Mesenchymal stem cell (in vitro differentiated cells and primary cell): ENCODE data around the gene RNLS.

Source experiments
- DNase-seq: peaks from one replicate; pipeline ENCODE4 v3.0.0-alpha.2; 2013
- H2AFZ ChIP-seq: one replicate; pipeline ENCODE4 v1.6.1; 2013; ENCODE audit warnings: low read depth, mild to moderate bottlenecking, control low read depth, inconsistent platforms, low read length, moderate library complexity
- H2AK5ac ChIP-seq: 2 replicates; pipeline ENCODE4 v1.6.1; 2013; ENCODE audit warnings: low read length, moderate library complexity, mild to moderate bottlenecking, inconsistent platforms; ENCODE audit not compliant: severe bottlenecking
- H2BK120ac ChIP-seq: one replicate; pipeline ENCODE4 v1.6.1; 2013; ENCODE audit warnings: low read depth, mild to moderate bottlenecking, inconsistent platforms, low read length, moderate library complexity
- H2BK12ac ChIP-seq, 2 experiments: one replicate each; pipeline ENCODE4 v1.6.1; 2013; ENCODE audit warnings: inconsistent platforms in 2 of 2, low read length in 2 of 2, mild to moderate bottlenecking in 2 of 2, moderate library complexity in 2 of 2, control low read depth in 1 of 2
- H2BK15ac ChIP-seq: one replicate; pipeline ENCODE4 v1.6.1; 2013; ENCODE audit warnings: mild to moderate bottlenecking, low read depth, inconsistent platforms; ENCODE audit not compliant: poor library complexity, severe bottlenecking
- H2BK5ac ChIP-seq: 2 replicates; pipeline ENCODE4 v1.6.1; 2013; ENCODE audit warnings: low read depth, mild to moderate bottlenecking, low read length, control low read depth, inconsistent platforms; ENCODE audit not compliant: poor library complexity, severe bottlenecking
- H3K14ac ChIP-seq, 2 experiments: one replicate each; pipeline ENCODE4 v1.6.1; 2013; ENCODE audit warnings: inconsistent platforms in 2 of 2, low read length in 2 of 2, control low read depth in 1 of 2, mild to moderate bottlenecking in 1 of 2, moderate library complexity in 1 of 2
- H3K18ac ChIP-seq, 2 experiments: one replicate each; pipeline ENCODE4 v1.6.1; 2013; ENCODE audit warnings: inconsistent platforms in 2 of 2, low read length in 2 of 2, control low read depth in 1 of 2, low read depth in 1 of 2, mild to moderate bottlenecking in 1 of 2
- H3K23ac ChIP-seq, 2 experiments: one replicate each; pipeline ENCODE4 v1.6.1; 2013; ENCODE audit warnings: inconsistent platforms in 2 of 2, low read length in 2 of 2, mild to moderate bottlenecking in 2 of 2, moderate library complexity in 2 of 2, control low read depth in 1 of 2
- H3K27ac ChIP-seq: 2 replicates; pipeline ENCODE4 v1.5.1; 2013; ENCODE audit warnings: mild to moderate bottlenecking, moderate library complexity, low read length, control low read depth, inconsistent platforms; ENCODE audit not compliant: poor library complexity, severe bottlenecking
- H3K27me3 ChIP-seq, 2 experiments: 2 replicates each; pipeline versions ENCODE4 v1.6.1 to v1.7.0; 2013; ENCODE audit warnings: low read length in 2 of 2, mild to moderate bottlenecking in 2 of 2, moderate library complexity in 2 of 2, control low read depth in 1 of 2, inconsistent platforms in 1 of 2; ENCODE audit not compliant: control insufficient read depth in 1 of 2, insufficient read depth in 1 of 2
- H3K36me3 ChIP-seq, 2 experiments: 2 replicates each; pipeline versions ENCODE4 v1.6.1 to v1.7.0; 2013; ENCODE audit warnings: low read length in 2 of 2, control low read depth in 1 of 2, inconsistent platforms in 1 of 2, low read depth in 1 of 2, mild to moderate bottlenecking in 1 of 2; ENCODE audit not compliant: insufficient read depth in 2 of 2, control insufficient read depth in 1 of 2
- H3K4ac ChIP-seq, 2 experiments: one replicate each; pipeline ENCODE4 v1.6.1; 2013; ENCODE audit warnings: inconsistent platforms in 2 of 2, low read length in 2 of 2, mild to moderate bottlenecking in 2 of 2, moderate library complexity in 2 of 2, control low read depth in 1 of 2, low read depth in 1 of 2
- H3K4me1 ChIP-seq: 2 replicates; pipeline ENCODE4 v1.6.1; 2013; ENCODE audit warnings: low read depth, low read length, control low read depth; ENCODE audit not compliant: control insufficient read depth, insufficient read depth
- H3K4me2 ChIP-seq: 2 replicates; pipeline ENCODE4 v1.6.1; 2013; ENCODE audit warnings: low read length, mild to moderate bottlenecking, inconsistent platforms; ENCODE audit not compliant: poor library complexity, severe bottlenecking
- H3K4me3 ChIP-seq, 2 experiments: 2 replicates each; pipeline versions ENCODE4 v1.5.1 to v1.7.0; 2013; ENCODE audit warnings: low read length in 2 of 2, mild to moderate bottlenecking in 2 of 2, control low read depth in 1 of 2, low read depth in 1 of 2; ENCODE audit not compliant: insufficient read depth in 1 of 2
- H3K79me1 ChIP-seq: replicated peaks from 2 replicates; pipeline ENCODE4 v1.6.1; 2013; ENCODE audit warnings: mild to moderate bottlenecking, control low read depth, low read length, inconsistent platforms; ENCODE audit not compliant: poor library complexity, severe bottlenecking
- H3K9ac ChIP-seq: 2 replicates; pipeline ENCODE4 v1.7.0; 2013; ENCODE audit warnings: mild to moderate bottlenecking, low read length, moderate library complexity
- H3K9me3 ChIP-seq: 2 replicates; pipeline ENCODE4 v1.7.0; 2013; ENCODE audit warnings: mild to moderate bottlenecking, low read length; ENCODE audit not compliant: control insufficient read depth
- H4K8ac ChIP-seq: one replicate; pipeline ENCODE4 v1.6.1; 2013; ENCODE audit warnings: inconsistent platforms, mild to moderate bottlenecking, low read length, moderate library complexity
- H4K91ac ChIP-seq: one replicate; pipeline ENCODE4 v1.6.1; 2013; ENCODE audit warnings: mild to moderate bottlenecking, low read length, inconsistent platforms
- WGBS: methylation state at CpG from one replicate; pipeline ENCODE4 v1.1.7; 2013; ENCODE audit warnings: mixed read lengths; 5-methylcytosine and 5-hydroxymethylcytosine counted together

RNLS gene

GRCh38 chr10:88260329-88261051 lies 322.6 kb downstream of the RNLS start:
- no peak overlapping the region for H3K4ac ChIP-seq
- no peaks in the 10 kb centered on the region for H3K4me1 ChIP-seq
- no peaks in the 10 kb centered on the region for H3K27me3 ChIP-seq
- no peak overlapping the region for H3K14ac ChIP-seq
- H3K4me2 ChIP-seq = no peak overlapping the region
- H2BK15ac ChIP-seq = no peak overlapping the region
- no peak for DNase-seq
- H3K18ac ChIP-seq = no peak overlapping the region
- no peaks in the 10 kb centered on the region for H3K36me3 ChIP-seq
- H3K23ac ChIP-seq = no peak overlapping the region
- H2BK5ac ChIP-seq = no peak overlapping the region
- H3K79me1 ChIP-seq = no peaks in the 10 kb centered on the region
- H2AFZ ChIP-seq = no peak overlapping the region
- no peaks in the 10 kb centered on the region for H3K9me3 ChIP-seq
- no peak overlapping the region for H3K27ac ChIP-seq
- WGBS = 100% methylated on average over 1 of the region's 1 CpG
- no peak overlapping the region for H3K4me3 ChIP-seq
- H3K9ac ChIP-seq = no peak overlapping the region
- no peak overlapping the region for H2BK12ac ChIP-seq
- no peak overlapping the region for H2AK5ac ChIP-seq
- no peak overlapping the region for H2BK120ac ChIP-seq
- no peak overlapping the region for H4K91ac ChIP-seq
- no peak overlapping the region for H4K8ac ChIP-seq

GRCh38 chr10:88259381-88259780 lies 323.7 kb downstream of the RNLS start:
- H2BK12ac ChIP-seq = no peak overlapping the region
- no peak overlapping the region for H4K91ac ChIP-seq
- H3K27ac ChIP-seq = no peak overlapping the region
- H2AFZ ChIP-seq = no peak overlapping the region
- no peaks in the 10 kb centered on the region for H3K79me1 ChIP-seq
- H3K4me1 ChIP-seq = no peaks in the 10 kb centered on the region
- no peak overlapping the region for H3K4me2 ChIP-seq
- H3K36me3 ChIP-seq = no peaks in the 10 kb centered on the region
- DNase-seq = no peak
- H3K9ac ChIP-seq = no peak overlapping the region
- H4K8ac ChIP-seq = no peak overlapping the region
- H3K18ac ChIP-seq = no peak overlapping the region
- no peak overlapping the region for H3K14ac ChIP-seq
- no peak overlapping the region for H2BK15ac ChIP-seq
- no peaks in the 10 kb centered on the region for H3K27me3 ChIP-seq
- no peak overlapping the region for H2BK120ac ChIP-seq
- no peaks in the 10 kb centered on the region for H3K9me3 ChIP-seq
- WGBS = 99% methylated on average over 6 of the region's 6 CpGs
- H3K4ac ChIP-seq = no peak overlapping the region
- no peak overlapping the region for H2BK5ac ChIP-seq
- H3K4me3 ChIP-seq = no peak overlapping the region
- no peak overlapping the region for H3K23ac ChIP-seq
- no peak overlapping the region for H2AK5ac ChIP-seq

- peaks cover 3% of the 10 kb centered on the region for H3K4me1 ChIP-seq
- H3K9ac ChIP-seq = peak overlapping the region; percentile 66
- H2BK5ac ChIP-seq = no peak overlapping the region
- H3K27me3 ChIP-seq = no peaks in the 10 kb centered on the region
- no peak overlapping the region for H3K18ac ChIP-seq
- no peak overlapping the region for H2BK15ac ChIP-seq
- H3K4me3 ChIP-seq = no peak overlapping the region
- no peak overlapping the region for H3K14ac ChIP-seq
- H3K79me1 ChIP-seq = no peaks in the 10 kb centered on the region
- no peak overlapping the region for H3K23ac ChIP-seq
- H4K8ac ChIP-seq = no peak overlapping the region
- no peaks in the 10 kb centered on the region for H3K36me3 ChIP-seq
- H3K9me3 ChIP-seq = no peaks in the 10 kb centered on the region
- no peak overlapping the region for H2AK5ac ChIP-seq
- no peak overlapping the region for H3K27ac ChIP-seq
- no peak overlapping the region for H4K91ac ChIP-seq
- no peak overlapping the region for H3K4me2 ChIP-seq
- H2AFZ ChIP-seq = no peak overlapping the region
- no peak overlapping the region for H3K4ac ChIP-seq
- 90% methylated on average over 3 of the region's 4 CpGs for WGBS
- DNase-seq = no peak
- no peak overlapping the region for H2BK12ac ChIP-seq
- H2BK120ac ChIP-seq = no peak overlapping the region
Measured at GRCh38 chr10:88256886-88257285, 326.2 kb downstream of the RNLS start.

DNA sequence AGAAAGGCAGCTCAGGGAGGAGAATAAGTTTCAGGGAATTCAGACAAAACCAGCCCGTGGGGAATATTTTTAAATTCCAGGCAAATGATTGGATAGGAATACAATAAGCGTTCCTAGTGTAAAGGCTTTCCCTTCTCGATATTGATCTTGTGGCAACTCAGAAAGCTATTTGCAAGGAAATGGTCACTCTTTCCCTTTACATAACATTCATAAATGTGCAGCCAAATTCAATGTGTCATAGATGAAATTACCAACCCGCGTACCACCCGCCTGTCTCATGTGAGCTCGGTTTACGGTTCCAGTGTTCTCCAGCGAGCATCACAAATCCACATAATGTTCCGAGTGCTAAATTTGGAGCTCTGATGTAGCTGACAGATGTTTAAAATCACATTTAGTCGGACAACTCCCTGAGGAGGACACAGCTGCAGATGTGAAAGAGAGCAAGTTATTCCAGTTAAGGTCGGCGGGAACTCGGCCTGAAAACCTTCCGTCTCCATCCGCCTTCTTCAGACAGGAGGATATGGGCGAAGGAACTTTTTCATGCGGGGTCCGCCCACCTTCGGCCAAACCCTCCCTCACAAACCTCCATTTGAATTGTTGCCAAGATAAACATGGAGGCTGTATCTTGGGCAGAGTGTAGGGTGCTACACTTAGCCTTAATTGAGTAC lies 327.0 kb downstream of the RNLS start:
- Histone ChIP-seq H3K27ac (no peak overlapping the region), H4K91ac (no peak overlapping the region), H3K4ac (no peak overlapping the region), H3K9ac (peak overlapping the region; percentile 66), H3K9me3 (no peaks in the 10 kb centered on the region), H3K23ac (no peak overlapping the region), H3K14ac (no peak overlapping the region), H2BK15ac (no peak overlapping the region), H3K79me1 (no peaks in the 10 kb centered on the region), H3K4me3 (peak overlapping the region in 1 of 2 experiments; percentile 69), H3K27me3 (no peaks in the 10 kb centered on the region), H3K18ac (no peak overlapping the region), H3K4me1 (peaks cover 3% of the 10 kb centered on the region), H2BK5ac (no peak overlapping the region), H3K36me3 (no peaks in the 10 kb centered on the region), H2AK5ac (no peak overlapping the region), H3K4me2 (no peak overlapping the region), H2AFZ (no peak overlapping the region), H2BK12ac (no peak overlapping the region), H2BK120ac (no peak overlapping the region), H4K8ac (no peak overlapping the region)
- no peak for DNase-seq
- 95% methylated on average over 20 of the region's 20 CpGs for WGBS
